ENCODE data around the gene MLLT6. TPM values are rescaled to one million over a fixed set of nuclear protein-coding genes. Genes with fewer than 3 reads are reported as not detected.

MLLT6 gene
- total and polyA plus RNA-seq, 2 of the 13 experiments (the other 11 are each of a cell fraction or from before 2014, with no cell fraction given) = 50.7 to 69.5 TPM

GRCh38 chr17:38674749-38675615 is 30.1 kb upstream of the MLLT6 start, which contains the start of gene EPOP (continued):
- TF ChIP-seq, protein P1, sequence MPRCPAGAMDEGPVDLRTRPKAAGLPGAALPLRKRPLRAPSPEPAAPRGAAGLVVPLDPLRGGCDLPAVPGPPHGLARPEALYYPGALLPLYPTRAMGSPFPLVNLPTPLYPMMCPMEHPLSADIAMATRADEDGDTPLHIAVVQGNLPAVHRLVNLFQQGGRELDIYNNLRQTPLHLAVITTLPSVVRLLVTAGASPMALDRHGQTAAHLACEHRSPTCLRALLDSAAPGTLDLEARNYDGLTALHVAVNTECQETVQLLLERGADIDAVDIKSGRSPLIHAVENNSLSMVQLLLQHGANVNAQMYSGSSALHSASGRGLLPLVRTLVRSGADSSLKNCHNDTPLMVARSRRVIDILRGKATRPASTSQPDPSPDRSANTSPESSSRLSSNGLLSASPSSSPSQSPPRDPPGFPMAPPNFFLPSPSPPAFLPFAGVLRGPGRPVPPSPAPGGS (CRISPR knock-in tag; IDR thresholded peaks at IDR 0.05) = peak; percentile 87
- no peak for TF ChIP-seq ZNF30 (CRISPR knock-in tag; IDR thresholded peaks at IDR 0.05)
- TF ChIP-seq GTF3A (CRISPR knock-in tag; conservative IDR thresholded peaks at IDR 0.05) = 0 out of 2 replicates have a peak, but pooled peaks have one; percentile 72
- TF ChIP-seq, protein P2, sequence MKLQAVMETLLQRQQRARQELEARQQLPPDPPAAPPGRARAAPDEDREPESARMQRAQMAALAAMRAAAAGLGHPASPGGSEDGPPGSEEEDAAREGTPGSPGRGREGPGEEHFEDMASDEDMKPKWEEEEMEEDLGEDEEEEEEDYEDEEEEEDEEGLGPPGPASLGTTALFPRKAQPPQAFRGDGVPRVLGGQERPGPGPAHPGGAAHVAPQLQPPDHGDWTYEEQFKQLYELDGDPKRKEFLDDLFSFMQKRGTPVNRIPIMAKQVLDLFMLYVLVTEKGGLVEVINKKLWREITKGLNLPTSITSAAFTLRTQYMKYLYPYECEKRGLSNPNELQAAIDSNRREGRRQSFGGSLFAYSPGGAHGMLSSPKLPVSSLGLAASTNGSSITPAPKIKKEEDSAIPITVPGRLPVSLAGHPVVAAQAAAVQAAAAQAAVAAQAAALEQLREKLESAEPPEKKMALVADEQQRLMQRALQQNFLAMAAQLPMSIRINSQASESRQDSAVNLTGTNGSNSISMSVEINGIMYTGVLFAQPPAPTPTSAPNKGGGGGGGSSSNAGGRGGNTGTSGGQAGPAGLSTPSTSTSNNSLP (IDR thresholded peaks at IDR 0.05; ENCODE audit: low read depth, low read length) = no peak
- no peak; the same call in 1 of the 2 replicates for TF ChIP-seq HIVEP1 (CRISPR knock-in tag; IDR thresholded peaks at IDR 0.05)
- peak; percentile 79 for TF ChIP-seq MIER2 (CRISPR knock-in tag; IDR thresholded peaks at IDR 0.05)
- 0 out of 2 replicates have a peak, but pooled peaks have one; percentile 39 for TF ChIP-seq GATA4 (IDR thresholded peaks at IDR 0.05; ENCODE audit: borderline replicate concordance, low read depth)
- no peak for TF ChIP-seq NFE2L2 (IDR thresholded peaks at IDR 0.05; ENCODE audit: low read length)
- TF ChIP-seq LBX2 (CRISPR knock-in tag; IDR thresholded peaks at IDR 0.05; ENCODE audit: borderline replicate concordance) = no peak
- no peak for TF ChIP-seq TBP (CRISPR knock-in tag; IDR thresholded peaks at IDR 0.05)
- TF ChIP-seq KAT8 (CRISPR knock-in tag; IDR thresholded peaks at IDR 0.05) = peak; percentile 79
- peak; percentile 25 for TF ChIP-seq SKI (IDR thresholded peaks at IDR 0.05; ENCODE audit: partially characterized antibody)
- no peak for TF ChIP-seq ZNF775 (CRISPR knock-in tag; IDR thresholded peaks at IDR 0.05; ENCODE audit: borderline replicate concordance)
- TF ChIP-seq ZNF580 (CRISPR knock-in tag; IDR thresholded peaks at IDR 0.05; ENCODE audit: borderline replicate concordance, low read depth) = peak; percentile 97
- peak; percentile 83 for TF ChIP-seq ZMYM3 (CRISPR knock-in tag; IDR thresholded peaks at IDR 0.05)
- peak; percentile 92 for TF ChIP-seq HDAC2 (CRISPR knock-in tag; IDR thresholded peaks at IDR 0.05)
- TF ChIP-seq, protein P3, sequence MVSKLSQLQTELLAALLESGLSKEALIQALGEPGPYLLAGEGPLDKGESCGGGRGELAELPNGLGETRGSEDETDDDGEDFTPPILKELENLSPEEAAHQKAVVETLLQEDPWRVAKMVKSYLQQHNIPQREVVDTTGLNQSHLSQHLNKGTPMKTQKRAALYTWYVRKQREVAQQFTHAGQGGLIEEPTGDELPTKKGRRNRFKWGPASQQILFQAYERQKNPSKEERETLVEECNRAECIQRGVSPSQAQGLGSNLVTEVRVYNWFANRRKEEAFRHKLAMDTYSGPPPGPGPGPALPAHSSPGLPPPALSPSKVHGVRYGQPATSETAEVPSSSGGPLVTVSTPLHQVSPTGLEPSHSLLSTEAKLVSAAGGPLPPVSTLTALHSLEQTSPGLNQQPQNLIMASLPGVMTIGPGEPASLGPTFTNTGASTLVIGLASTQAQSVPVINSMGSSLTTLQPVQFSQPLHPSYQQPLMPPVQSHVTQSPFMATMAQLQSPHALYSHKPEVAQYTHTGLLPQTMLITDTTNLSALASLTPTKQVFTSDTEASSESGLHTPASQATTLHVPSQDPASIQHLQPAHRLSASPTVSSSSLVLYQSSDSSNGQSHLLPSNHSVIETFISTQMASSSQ (IDR thresholded peaks at IDR 0.05; ENCODE audit: low read depth) = no peak
- TF ChIP-seq, protein P3 (CRISPR knock-in tag; IDR thresholded peaks at IDR 0.05; ENCODE audit: borderline replicate concordance) = peak; percentile 81
- peak; percentile 97 for TF ChIP-seq HDAC1 (CRISPR knock-in tag; IDR thresholded peaks at IDR 0.05)
- TF ChIP-seq, protein P4, sequence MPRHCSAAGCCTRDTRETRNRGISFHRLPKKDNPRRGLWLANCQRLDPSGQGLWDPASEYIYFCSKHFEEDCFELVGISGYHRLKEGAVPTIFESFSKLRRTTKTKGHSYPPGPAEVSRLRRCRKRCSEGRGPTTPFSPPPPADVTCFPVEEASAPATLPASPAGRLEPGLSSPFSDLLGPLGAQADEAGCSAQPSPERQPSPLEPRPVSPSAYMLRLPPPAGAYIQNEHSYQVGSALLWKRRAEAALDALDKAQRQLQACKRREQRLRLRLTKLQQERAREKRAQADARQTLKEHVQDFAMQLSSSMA (CRISPR knock-in tag; IDR thresholded peaks at IDR 0.05) = no peak
- no peak for TF ChIP-seq ZNF260 (CRISPR knock-in tag; IDR thresholded peaks at IDR 0.05; ENCODE audit: borderline replicate concordance, low read depth)

Measured in HepG2 (cell line).